MCF 10A (cell line): ENCODE measurements around the gene ZDHHC16. TPM values are rescaled to one million over a fixed set of nuclear protein-coding genes. Genes with fewer than 3 reads are reported as not detected.
"Not testable (repeated sequence)": the region's sequence is repeated elsewhere in the genome, so short reads cannot be mapped to it uniquely, and the experiment has no call there.

Source experiments
- BruUV-seq: library from RNA; stranded (reverse); fragments of 400-500 nt; replicated peaks from 2 replicates; lab custom pipeline; 2021; lab: Mats Ljungman, UMichigan
- CTCF ChIA-PET: fragments of 300-600 bp; sonication (Branson Sonifier 250); formaldehyde crosslinking; extraction: SDS; loops from one replicate; lab custom pipeline; 2021; ENCODE audit warnings: antibody characterized with exemption, inconsistent platforms; lab: Yijun Ruan, JAX
- POLR2A ChIA-PET: fragments of 300-600, 350-650 bp; sonication (Branson Sonifier 250); formaldehyde crosslinking; extraction: SDS; loops from one replicate; lab custom pipeline; 2020; ENCODE audit warnings: antibody characterized with exemption, inconsistent platforms; lab: Yijun Ruan, JAX
- DNase-seq: peaks from one replicate; pipeline ENCODE4 v3.0.0-alpha.2; 2018; ENCODE audit not compliant: unreplicated experiment
- H3K27ac Mint-ChIP-seq: one replicate; pipeline ENCODE4 v1.8.0; 2022; ENCODE audit warnings: mild to moderate bottlenecking, low read depth, mixed read lengths; ENCODE audit not compliant: unreplicated experiment
- H3K27me3 Mint-ChIP-seq: one replicate; pipeline ENCODE4 v1.8.0; 2022; ENCODE audit warnings: mixed read lengths; ENCODE audit not compliant: insufficient read depth, unreplicated experiment
- H3K36me3 Mint-ChIP-seq: one replicate; pipeline ENCODE4 v1.8.0; 2022; ENCODE audit warnings: mild to moderate bottlenecking, moderate library complexity, mixed read lengths; ENCODE audit not compliant: insufficient read depth, unreplicated experiment
- H3K4me1 Mint-ChIP-seq: one replicate; pipeline ENCODE4 v1.8.0; 2022; ENCODE audit warnings: mixed read lengths; ENCODE audit not compliant: insufficient read depth, unreplicated experiment
- H3K4me3 Mint-ChIP-seq: one replicate; pipeline ENCODE4 v1.8.0; 2022; ENCODE audit warnings: mild to moderate bottlenecking, moderate library complexity, mixed read lengths; ENCODE audit not compliant: unreplicated experiment
- H3K9me3 Mint-ChIP-seq: one replicate; pipeline ENCODE4 v1.8.0; 2022; ENCODE audit warnings: mixed read lengths; ENCODE audit not compliant: unreplicated experiment
- CTCF ChIP-seq: fragments of 200-600 bp; IDR thresholded peaks from one replicate; pipeline ENCODE4 v1.8.0; 2022; ENCODE audit warnings: antibody characterized with exemption, mild to moderate bottlenecking; ENCODE audit not compliant: unreplicated experiment
- intact Hi-C: fragments of 100-400 bp; cut with micrococcal nuclease; formaldehyde crosslinking; loops from 2 replicates; pipeline ENCODE4 v1.14.1; 2022
- total RNA-seq: library from RNA; stranded (reverse); gene quantifications from 2 replicates; pipeline ENCODE4 v1.2.3, GENCODE V29; 2022

The ZDHHC16 gene
- total RNA-seq, 1 experiment from 2014 or later = 48.0 TPM

- Mint-ChIP-seq H3K9me3 (no peaks in the 10 kb centered on the region), H3K4me3 (peak overlapping the region; percentile 90), H3K27ac (peak overlapping the region; percentile 98), H3K36me3 (peaks cover 19% of the 10 kb centered on the region), H3K4me1 (no peaks in the 10 kb centered on the region), H3K27me3 (no peaks in the 10 kb centered on the region)
- no peak for TF ChIP-seq CTCF
- ChIA-PET CTCF (interaction anchor here (0.9 to 2.4 kb wide), 6 partner anchors 11 to 211 kb away, joined by 3 to 16 read pairs (median 4); no protein-coding TSS in a partner anchor), POLR2A (interaction anchor here (0.5 to 4.4 kb wide), 28 partner anchors 12 to 286 kb away, joined by 3 to 69 read pairs (median 6); partner anchors contain the start of genes ANKRD2, ARHGAP19, AVPI1 and EXOSC1)
- no TSS peak for BruUV-seq
- intact Hi-C loops = no loop called here
- DNase-seq = no peak
Observed at GRCh38 chr10:97401455-97401919, 44.5 kb upstream of the ZDHHC16 start.

- ChIA-PET CTCF (interaction anchor here (1.9 to 2.1 kb wide), 2 partner anchors 8 to 23 kb away, joined by 5 to 11 read pairs; no protein-coding TSS in a partner anchor), POLR2A (interaction anchor here (0.9 kb wide), 1 partner anchor 9 kb away, joined by 3 read pairs; no protein-coding TSS in a partner anchor)
- H3K9me3 Mint-ChIP-seq = no peaks in the 10 kb centered on the region
- intact Hi-C loops = no loop called here
- no TSS peak for BruUV-seq
- DNase-seq = no peak
- peaks cover 6% of the 10 kb centered on the region for H3K36me3 Mint-ChIP-seq
- no peaks in the 10 kb centered on the region for H3K27me3 Mint-ChIP-seq
- H3K4me1 Mint-ChIP-seq = no peaks in the 10 kb centered on the region
- no peak overlapping the region for H3K4me3 Mint-ChIP-seq
- no peak overlapping the region for H3K27ac Mint-ChIP-seq
- no peak for TF ChIP-seq CTCF
Observed at GRCh38 chr10:97404044-97404443, 41.9 kb upstream of the ZDHHC16 start.

GRCh38 chr10:97406064-97406463, 39.9 kb upstream of the ZDHHC16 start:
- Mint-ChIP-seq H3K36me3 (peaks cover 6% of the 10 kb centered on the region), H3K27ac (no peak overlapping the region), H3K4me3 (no peak overlapping the region), H3K4me1 (no peaks in the 10 kb centered on the region), H3K27me3 (no peaks in the 10 kb centered on the region), H3K9me3 (no peaks in the 10 kb centered on the region)
- BruUV-seq = no TSS peak
- TF ChIP-seq CTCF = no peak
- ChIA-PET POLR2A (interaction anchor here (0.7 to 1.7 kb wide), 8 partner anchors 17 to 330 kb away, joined by 3 to 14 read pairs (median 4); partner anchors contain the start of genes FRAT1 and FRAT2), CTCF (interaction anchor here (0.7 to 2.7 kb wide), 10 partner anchors 9 to 270 kb away, joined by 3 to 8 read pairs (median 4); no protein-coding TSS in a partner anchor)
- intact Hi-C loops = no loop called here
- DNase-seq = no peak

GRCh38 chr10:97406483-97406882, 39.5 kb upstream of the ZDHHC16 start:
- not testable (repeated sequence) for BruUV-seq, H3K4me1 Mint-ChIP-seq

More at GRCh38 chr10:97406483-97406882, 39.5 kb upstream of the ZDHHC16 start:
- H3K4me3 Mint-ChIP-seq, H3K9me3 Mint-ChIP-seq, H3K27ac Mint-ChIP-seq, H3K27me3 Mint-ChIP-seq, intact Hi-C loops, H3K36me3 Mint-ChIP-seq: not testable (repeated sequence)
- ChIA-PET POLR2A (interaction anchor here (0.7 to 1.7 kb wide), 11 partner anchors 13 to 330 kb away, joined by 3 to 14 read pairs (median 4); partner anchors contain the start of genes FRAT1 and FRAT2), CTCF (interaction anchor here (0.7 to 2.7 kb wide), 11 partner anchors 8 to 269 kb away, joined by 3 to 8 read pairs (median 4); no protein-coding TSS in a partner anchor)
- DNase-seq = peak; percentile 45
